DND-41 (cell line): ENCODE measurements around the gene CDAN1.

Experiments
- CTCF ChIP-seq: IDR thresholded peaks from 2 replicates; pipeline ENCODE4 v1.5.1; 2012; ENCODE audit warnings: borderline replicate concordance, low read length, moderate library complexity, mild to moderate bottlenecking; ENCODE audit not compliant: poor library complexity, severe bottlenecking; ENCODE audit errors: extremely low read depth
- EZH2 ChIP-seq: IDR thresholded peaks from 3 replicates; pipeline ENCODE4 v1.6.1; 2012; ENCODE audit warnings: borderline replicate concordance, low read depth, mild to moderate bottlenecking, moderate library complexity, low read length, inconsistent platforms; ENCODE audit not compliant: severe bottlenecking

- TF ChIP-seq CTCF (no peak), EZH2 (no peak)
Measured at GRCh38 chr15:42705336-42705735, 31.6 kb downstream of the CDAN1 start.
